IMR-90 (cell line): ENCODE data around the gene RB1. TPM values are rescaled to one million over a fixed set of nuclear protein-coding genes. Genes with fewer than 3 reads are reported as not detected.

Source experiments
- ATAC-seq: fragments of 200-7000 bp; cut with Tn5 transposase; 2 replicates; pipeline ENCODE4 v1.9.1; 2020; ENCODE audit warnings: low read depth, mild to moderate bottlenecking, moderate library complexity
- BruUV-seq: library from RNA; stranded (reverse); fragments of 400-500 nt; replicated peaks from 2 replicates; lab custom pipeline; 2021; lab: Mats Ljungman, UMichigan
- CTCF ChIA-PET: fragments of 300-600 bp; formaldehyde crosslinking; extraction: SDS; loops from one replicate; lab custom pipeline; 2021; ENCODE audit warnings: antibody characterized with exemption; lab: Yijun Ruan, JAX
- POLR2A ChIA-PET: fragments of 300-600 bp; sonication (Branson Sonifier 250); formaldehyde crosslinking; loops from one replicate; lab custom pipeline; 2022; ENCODE audit warnings: antibody characterized with exemption; ENCODE audit not compliant: unreplicated experiment; lab: Charles Lee
- DNase-seq: peaks from one replicate; pipeline ENCODE4 v3.0.0; 2013
- H2AFZ ChIP-seq: replicated peaks from 2 replicates; pipeline ENCODE3; 2013; ENCODE audit warnings: low read length, mild to moderate bottlenecking; ENCODE audit not compliant: poor library complexity
- H2AK5ac ChIP-seq: 2 replicates; pipeline ENCODE4 v1.6.1; 2013; ENCODE audit warnings: low read depth, low read length, inconsistent platforms
- H2AK9ac ChIP-seq: replicated peaks from 2 replicates; pipeline ENCODE3; 2013; ENCODE audit warnings: mild to moderate bottlenecking, low read depth, low read length, moderate library complexity; ENCODE audit not compliant: poor library complexity
- H2BK120ac ChIP-seq: 2 replicates; pipeline ENCODE4 v1.6.1; 2013; ENCODE audit warnings: low read depth, low read length, inconsistent platforms
- H2BK15ac ChIP-seq: 3 replicates; pipeline ENCODE4 v1.6.1; 2013; ENCODE audit warnings: low read depth, low read length, inconsistent platforms
- H2BK20ac ChIP-seq: 2 replicates; pipeline ENCODE4 v1.6.1; 2013; ENCODE audit warnings: low read depth, mild to moderate bottlenecking, inconsistent platforms, low read length, moderate library complexity
- H2BK5ac ChIP-seq: 2 replicates; pipeline ENCODE4 v1.6.1; 2013; ENCODE audit warnings: mild to moderate bottlenecking, low read depth, low read length, inconsistent platforms; ENCODE audit not compliant: poor library complexity, severe bottlenecking
- H3K14ac ChIP-seq: replicated peaks from 2 replicates; pipeline ENCODE4 v1.6.1; 2013; ENCODE audit warnings: low read depth, low read length, inconsistent platforms
- H3K18ac ChIP-seq: 2 replicates; pipeline ENCODE4 v1.6.1; 2013; ENCODE audit warnings: low read depth, low read length, control low read depth
- H3K23ac ChIP-seq: 2 replicates; pipeline ENCODE4 v1.6.1; 2013; ENCODE audit warnings: low read depth, low read length, inconsistent platforms
- H3K27ac ChIP-seq: 2 replicates; pipeline ENCODE4 v1.5.1; 2013; ENCODE audit warnings: mild to moderate bottlenecking, control low read depth, low read length; ENCODE audit not compliant: insufficient read depth
- H3K27me3 ChIP-seq: 2 replicates; pipeline ENCODE4 v1.6.1; 2013; ENCODE audit warnings: low read length; ENCODE audit not compliant: control insufficient read depth, insufficient read depth
- H3K36me3 ChIP-seq: 2 replicates; pipeline ENCODE4 v1.6.1; 2013; ENCODE audit warnings: low read length, mixed read lengths; ENCODE audit not compliant: control insufficient read depth, insufficient read depth
- H3K4ac ChIP-seq: 2 replicates; pipeline ENCODE4 v1.6.1; 2013; ENCODE audit warnings: low read depth, low read length, inconsistent platforms
- H3K4me1 ChIP-seq: 2 replicates; pipeline ENCODE4 v1.6.1; 2013; ENCODE audit warnings: low read length, mixed read lengths; ENCODE audit not compliant: control insufficient read depth, insufficient read depth
- H3K4me2 ChIP-seq: 2 replicates; pipeline ENCODE4 v1.6.1; 2013; ENCODE audit warnings: low read depth, mild to moderate bottlenecking, control low read depth, low read length, moderate library complexity
- H3K4me3 ChIP-seq: 2 replicates; pipeline ENCODE4 v1.5.1; 2013; ENCODE audit warnings: low read depth, mild to moderate bottlenecking, control low read depth, low read length, moderate library complexity; ENCODE audit not compliant: insufficient read depth
- H3K56ac ChIP-seq: 2 replicates; pipeline ENCODE4 v1.6.1; 2013; ENCODE audit warnings: low read length, inconsistent platforms; ENCODE audit not compliant: insufficient read depth; ENCODE audit errors: extremely low read depth
- H3K79me1 ChIP-seq, 2 experiments: 2 replicates each; pipeline ENCODE4 v1.6.1; 2013; ENCODE audit warnings: low read length in 2 of 2, inconsistent platforms in 1 of 2, low read depth in 1 of 2
- H3K9ac ChIP-seq: 2 replicates; pipeline ENCODE4 v1.6.1; 2013; ENCODE audit warnings: low read depth, low read length, control low read depth
- H3K9me1 ChIP-seq: 2 replicates; pipeline ENCODE4 v1.6.1; 2013; ENCODE audit warnings: low read length, inconsistent platforms; ENCODE audit not compliant: insufficient read depth
- H3K9me3 ChIP-seq: 2 replicates; pipeline ENCODE4 v1.6.1; 2013; ENCODE audit warnings: low read length; ENCODE audit not compliant: control insufficient read depth, insufficient read depth
- H4K20me1 ChIP-seq: 2 replicates; pipeline ENCODE4 v1.6.1; 2013; ENCODE audit warnings: low read length, inconsistent platforms; ENCODE audit not compliant: insufficient read depth
- H4K5ac ChIP-seq: 2 replicates; pipeline ENCODE4 v1.6.1; 2013; ENCODE audit warnings: mild to moderate bottlenecking, low read depth, low read length, control low read depth
- H4K8ac ChIP-seq, 2 experiments: 2 replicates each; pipeline ENCODE4 v1.6.1; 2013; ENCODE audit warnings: low read depth in 2 of 2, low read length in 2 of 2, control low read depth in 1 of 2, inconsistent platforms in 1 of 2
- H4K91ac ChIP-seq: 2 replicates; pipeline ENCODE4 v1.6.1; 2013; ENCODE audit warnings: low read depth, low read length, inconsistent platforms; ENCODE audit not compliant: insufficient read depth
- BHLHE40 ChIP-seq: fragments of 150-350 bp; IDR thresholded peaks from 2 replicates; pipeline ENCODE4 v1.6.1; 2016; ENCODE audit warnings: mild to moderate bottlenecking, low read depth, low read length
- CEBPB ChIP-seq: IDR thresholded peaks from 2 replicates; pipeline ENCODE4 v1.6.1; 2012; ENCODE audit warnings: low read depth, low read length, improper control_type of control experiment
- CHD1 ChIP-seq: IDR thresholded peaks from 2 replicates; pipeline ENCODE4 v1.6.1; 2012; ENCODE audit warnings: low read depth, low read length, improper control_type of control experiment
- FOS ChIP-seq: fragments of 150-350 bp; IDR thresholded peaks from 2 replicates; pipeline ENCODE4 v1.6.1; 2016; ENCODE audit warnings: low read depth, low read length
- MAFK ChIP-seq: IDR thresholded peaks from 2 replicates; pipeline ENCODE4 v1.6.1; 2012; ENCODE audit warnings: low read depth, low read length, improper control_type of control experiment
- MAZ ChIP-seq: IDR thresholded peaks from 2 replicates; pipeline ENCODE4 v1.6.1; 2012; ENCODE audit warnings: low read depth, mild to moderate bottlenecking, low read length, improper control_type of control experiment, moderate library complexity, borderline replicate concordance
- MXI1 ChIP-seq: IDR thresholded peaks from 2 replicates; pipeline ENCODE4 v1.6.1; 2012; ENCODE audit warnings: low read depth, mild to moderate bottlenecking, low read length, moderate library complexity, borderline replicate concordance
- NFE2L2 ChIP-seq: fragments of 150-350 bp; IDR thresholded peaks from 2 replicates; pipeline ENCODE4 v1.6.1; 2016; ENCODE audit warnings: low read depth, mild to moderate bottlenecking, low read length
- POLR2A ChIP-seq: IDR thresholded peaks from 2 replicates; pipeline ENCODE4 v1.6.1; 2012; ENCODE audit warnings: mild to moderate bottlenecking, low read depth, low read length
- RAD21 ChIP-seq: IDR thresholded peaks from 2 replicates; pipeline ENCODE4 v1.6.1; 2012; ENCODE audit warnings: low read length, improper control_type of control experiment
- RCOR1 ChIP-seq: IDR thresholded peaks from 2 replicates; pipeline ENCODE4 v1.6.1; 2012; ENCODE audit warnings: mild to moderate bottlenecking, low read length, improper control_type of control experiment; ENCODE audit not compliant: insufficient replicate concordance
- RFX5 ChIP-seq: IDR thresholded peaks from 2 replicates; pipeline ENCODE4 v1.8.0; 2012; ENCODE audit warnings: low read depth, mild to moderate bottlenecking, low read length, moderate library complexity
- SMC3 ChIP-seq: fragments of 150-350 bp; IDR thresholded peaks from 2 replicates; pipeline ENCODE4 v1.6.1; 2016; ENCODE audit warnings: low read depth, mild to moderate bottlenecking, antibody characterized with exemption, low read length, moderate library complexity
- WGBS, 2 experiments: methylation state at CpG; one replicate each; pipeline versions ENCODE4 v1.1.5 to v1.1.7; 2013; ENCODE audit warnings: missing lambda C conversion rate in 2 of 2; ENCODE audit not compliant: insufficient read length in 1 of 2; ENCODE audit errors: extremely low coverage in 2 of 2; 5-methylcytosine and 5-hydroxymethylcytosine counted together
- dilution Hi-C: fragments of 300-500 bp; cut with HindIII; formaldehyde crosslinking; loops from one replicate; pipeline ENCODE4 v1.14.3; 2018; ENCODE audit warnings: low sequenced_read_pairs; ENCODE audit not compliant: unreplicated experiment
- in situ Hi-C: fragments of 300-500 bp; cut with MboI; formaldehyde crosslinking; loops from 3 replicates; pipeline ENCODE4 v1.14.3; 2019; ENCODE audit warnings: low sequenced_read_pairs, inconsistent platforms, mixed read lengths
- intact Hi-C: fragments of 100-400 bp; cut with micrococcal nuclease; formaldehyde crosslinking; loops from 2 replicates; pipeline ENCODE4 v1.10.0; 2022
- polyA plus RNA-seq, 3 experiments: library from polyadenylated mRNA; depleted of rRNA; stranded (reverse); fragments of >200 nt; gene quantifications; 2 replicates each; pipeline ENCODE4 v1.2.3, GENCODE V29; 2012; ENCODE audit warnings: low replicate concordance in 1 of 3
- total RNA-seq: library from RNA; depleted of rRNA; stranded (reverse); fragments of >200 nt; gene quantifications from 2 replicates; pipeline ENCODE4 v1.2.3, GENCODE V29; 2012
- TF ChIP-seq, protein P1 (sequence below): fragments of 150-350 bp; IDR thresholded peaks from 2 replicates; pipeline ENCODE4 v1.6.1; 2016; ENCODE audit warnings: low read depth, mild to moderate bottlenecking, low read length, moderate library complexity, borderline replicate concordance
- TF ChIP-seq, protein P2 (sequence below): conservative IDR thresholded peaks from 2 replicates; pipeline ENCODE4 v1.5.1; 2012; ENCODE audit warnings: mild to moderate bottlenecking, low read depth, low read length, improper control_type of control experiment
- TF ChIP-seq, protein P3 (sequence below): fragments of 150-350 bp; IDR thresholded peaks from 2 replicates; pipeline ENCODE4 v1.6.1; 2017; ENCODE audit warnings: mild to moderate bottlenecking, antibody characterized with exemption, low read length, low read depth

The RB1 gene
- total and polyA plus RNA-seq, 2 of the 4 experiments (the other 2 are of a cell fraction), result 11.4 to 15.4 TPM

DNA sequence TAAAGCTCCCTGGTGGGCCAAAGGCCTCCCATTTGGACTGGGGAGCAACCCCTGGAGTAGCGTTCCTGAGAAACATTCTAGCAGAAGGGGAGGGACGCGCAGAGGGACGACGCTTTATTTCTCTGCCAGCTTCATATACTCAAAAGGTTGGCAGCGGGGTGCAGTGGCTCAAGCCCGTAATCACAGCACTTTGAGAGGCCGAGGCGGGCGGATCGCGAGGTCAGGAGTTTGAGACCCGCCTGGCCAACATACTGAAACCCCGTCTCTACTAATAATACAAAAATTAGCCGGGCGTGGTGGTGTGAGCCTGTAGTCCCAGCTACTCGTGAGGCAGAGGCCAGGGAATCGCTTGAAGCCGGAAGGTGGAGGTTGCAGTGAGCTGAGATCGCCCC lies 16.8 kb downstream of the RB1 start:
- H3K56ac ChIP-seq, result no peak overlapping the region
- dilution Hi-C loops (no loop called here), intact Hi-C loops (no loop called here), in situ Hi-C loops (no loop called here)
- no peaks in the 10 kb centered on the region for H3K9me1 ChIP-seq
- no peak overlapping the region for H3K9ac ChIP-seq
- DNase-seq, result no peak
- H2BK120ac ChIP-seq, result no peak overlapping the region
- peaks cover 20 to 26% of the 10 kb centered on the region in 2 experiments for H3K79me1 ChIP-seq
- H3K27ac ChIP-seq, result no peak overlapping the region
- H3K4ac ChIP-seq, result no peak overlapping the region
- H3K36me3 ChIP-seq, result peaks cover 21% of the 10 kb centered on the region
- H4K20me1 ChIP-seq, result no peaks in the 10 kb centered on the region
- no peak overlapping the region for H2AK9ac ChIP-seq
- H3K4me3 ChIP-seq, result no peak overlapping the region
- H2BK15ac ChIP-seq, result no peak overlapping the region
- no peak overlapping the region for H2BK5ac ChIP-seq
- no peak for ATAC-seq
- no peak overlapping the region for H2AFZ ChIP-seq
- TF ChIP-seq, protein P1, sequence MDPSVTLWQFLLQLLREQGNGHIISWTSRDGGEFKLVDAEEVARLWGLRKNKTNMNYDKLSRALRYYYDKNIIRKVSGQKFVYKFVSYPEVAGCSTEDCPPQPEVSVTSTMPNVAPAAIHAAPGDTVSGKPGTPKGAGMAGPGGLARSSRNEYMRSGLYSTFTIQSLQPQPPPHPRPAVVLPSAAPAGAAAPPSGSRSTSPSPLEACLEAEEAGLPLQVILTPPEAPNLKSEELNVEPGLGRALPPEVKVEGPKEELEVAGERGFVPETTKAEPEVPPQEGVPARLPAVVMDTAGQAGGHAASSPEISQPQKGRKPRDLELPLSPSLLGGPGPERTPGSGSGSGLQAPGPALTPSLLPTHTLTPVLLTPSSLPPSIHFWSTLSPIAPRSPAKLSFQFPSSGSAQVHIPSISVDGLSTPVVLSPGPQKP, result no peak
- TF ChIP-seq NFE2L2 (no peak), CEBPB (no peak), FOS (no peak), MAFK (no peak), CHD1 (no peak), MAZ (no peak), SMC3 (no peak), MXI1 (no peak), BHLHE40 (no peak), POLR2A (no peak), RFX5 (no peak), RCOR1 (no peak), RAD21 (no peak)
- TF ChIP-seq, protein P2, sequence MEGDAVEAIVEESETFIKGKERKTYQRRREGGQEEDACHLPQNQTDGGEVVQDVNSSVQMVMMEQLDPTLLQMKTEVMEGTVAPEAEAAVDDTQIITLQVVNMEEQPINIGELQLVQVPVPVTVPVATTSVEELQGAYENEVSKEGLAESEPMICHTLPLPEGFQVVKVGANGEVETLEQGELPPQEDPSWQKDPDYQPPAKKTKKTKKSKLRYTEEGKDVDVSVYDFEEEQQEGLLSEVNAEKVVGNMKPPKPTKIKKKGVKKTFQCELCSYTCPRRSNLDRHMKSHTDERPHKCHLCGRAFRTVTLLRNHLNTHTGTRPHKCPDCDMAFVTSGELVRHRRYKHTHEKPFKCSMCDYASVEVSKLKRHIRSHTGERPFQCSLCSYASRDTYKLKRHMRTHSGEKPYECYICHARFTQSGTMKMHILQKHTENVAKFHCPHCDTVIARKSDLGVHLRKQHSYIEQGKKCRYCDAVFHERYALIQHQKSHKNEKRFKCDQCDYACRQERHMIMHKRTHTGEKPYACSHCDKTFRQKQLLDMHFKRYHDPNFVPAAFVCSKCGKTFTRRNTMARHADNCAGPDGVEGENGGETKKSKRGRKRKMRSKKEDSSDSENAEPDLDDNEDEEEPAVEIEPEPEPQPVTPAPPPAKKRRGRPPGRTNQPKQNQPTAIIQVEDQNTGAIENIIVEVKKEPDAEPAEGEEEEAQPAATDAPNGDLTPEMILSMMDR, result no peak
- TF ChIP-seq, protein P3, sequence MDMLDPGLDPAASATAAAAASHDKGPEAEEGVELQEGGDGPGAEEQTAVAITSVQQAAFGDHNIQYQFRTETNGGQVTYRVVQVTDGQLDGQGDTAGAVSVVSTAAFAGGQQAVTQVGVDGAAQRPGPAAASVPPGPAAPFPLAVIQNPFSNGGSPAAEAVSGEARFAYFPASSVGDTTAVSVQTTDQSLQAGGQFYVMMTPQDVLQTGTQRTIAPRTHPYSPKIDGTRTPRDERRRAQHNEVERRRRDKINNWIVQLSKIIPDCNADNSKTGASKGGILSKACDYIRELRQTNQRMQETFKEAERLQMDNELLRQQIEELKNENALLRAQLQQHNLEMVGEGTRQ, result no peak
- no peaks in the 10 kb centered on the region for H3K27me3 ChIP-seq
- peaks cover 8% of the 10 kb centered on the region; the same call in 1 of the 2 replicates for H3K9me3 ChIP-seq
- H2BK20ac ChIP-seq, result no peak overlapping the region
- H3K23ac ChIP-seq, result no peak overlapping the region
- H4K91ac ChIP-seq, result no peak overlapping the region
- POLR2A ChIA-PET, result no interaction called here
- BruUV-seq, result no TSS peak
- H3K4me2 ChIP-seq, result no peak overlapping the region
- CTCF ChIA-PET, result no interaction called here
- H3K4me1 ChIP-seq, result no peaks in the 10 kb centered on the region
- no peak overlapping the region for H4K5ac ChIP-seq
- H4K8ac ChIP-seq, result no peak overlapping the region
- no peak overlapping the region for H3K14ac ChIP-seq
- no peak overlapping the region for H2AK5ac ChIP-seq
- WGBS, 2 experiments, result 89% methylated on average over 3 of the region's 20 CpGs; no CpG with 5 or more reads in 1 of the 2 experiments
- no peak overlapping the region for H3K18ac ChIP-seq
